GM23248 (cell line): ENCODE results near the gene NLK.
"Not testable (repeated sequence)": the region's sequence is repeated elsewhere in the genome, so short reads cannot be mapped to it uniquely, and the experiment has no call there.

ENCODE experiments used
- EZH2 ChIP-seq: fragments of 200-600 bp; sonication (generic); IDR thresholded peaks from 2 replicates; pipeline ENCODE4 v1.6.1; 2018; ENCODE audit warnings: antibody characterized with exemption, mild to moderate bottlenecking; ENCODE audit not compliant: insufficient read depth, poor library complexity, severe bottlenecking
- EZH2phosphoT487 ChIP-seq: fragments of 200-600 bp; sonication (generic); IDR thresholded peaks from 2 replicates; pipeline ENCODE4 v1.6.1; 2018; ENCODE audit warnings: antibody characterized with exemption, moderate library complexity, mild to moderate bottlenecking, low read depth; ENCODE audit not compliant: insufficient read depth

DNA sequence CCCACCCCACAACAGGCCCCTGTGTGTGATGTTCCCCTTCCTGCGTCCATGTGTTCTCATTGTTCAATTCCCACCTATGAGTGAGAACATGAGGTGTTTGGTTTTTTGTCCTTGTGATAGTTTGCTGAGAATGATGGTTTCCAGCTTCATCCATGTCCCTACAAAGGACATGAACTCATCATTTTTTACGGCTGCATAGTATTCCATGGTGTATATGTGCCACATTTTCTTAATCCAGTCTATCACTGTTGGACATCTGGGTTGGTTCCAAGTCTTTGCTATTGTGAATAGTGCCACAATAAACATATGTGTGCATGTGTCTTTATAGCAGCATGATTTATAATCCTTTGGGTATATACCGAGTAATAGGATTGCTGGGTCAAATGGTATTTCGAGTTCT lies 7.0 kb upstream of the NLK start:
- TF ChIP-seq EZH2phosphoT487, EZH2: not testable (repeated sequence)
